ENCODE results near the gene EFNA5.
"Not testable (repeated sequence)": the region's sequence is repeated elsewhere in the genome, so short reads cannot be mapped to it uniquely, and the experiment has no call there.

Gene EFNA5

DNA sequence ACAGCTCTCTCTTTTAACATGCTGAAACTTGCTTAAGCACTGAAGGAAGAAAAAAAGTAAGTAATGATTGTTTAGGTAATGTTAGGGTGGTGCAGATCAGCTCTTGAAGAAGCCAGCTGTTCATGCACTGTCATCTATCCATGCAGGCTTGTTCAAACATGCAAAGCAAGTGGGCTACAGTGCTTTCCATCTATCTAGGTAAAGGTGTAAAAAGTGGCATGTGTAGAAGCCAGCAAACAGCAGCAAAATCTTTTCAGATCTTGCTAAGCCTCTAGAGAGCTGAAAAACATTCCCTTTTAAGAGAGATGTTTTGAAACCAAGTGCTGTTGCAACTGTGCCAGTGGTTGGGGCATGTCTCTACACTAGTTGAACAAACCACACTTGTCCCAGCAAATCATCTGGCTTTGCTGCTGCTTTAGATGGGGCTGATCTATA is 214.4 kb downstream of the EFNA5 start:
- H3K4me1 ChIP-seq (ENCODE audit: insufficient read depth, low read length) = peaks cover 34% of the 10 kb centered on the region
- no peaks in the 10 kb centered on the region for H3K36me3 ChIP-seq (ENCODE audit: insufficient read depth, low read depth, low read length)
- H3K27ac ChIP-seq (ENCODE audit: low read length) = no peak overlapping the region
- no peaks in the 10 kb centered on the region for H3K9me3 ChIP-seq (ENCODE audit: insufficient read depth, low read depth, low read length)
- H3K9ac ChIP-seq (ENCODE audit: low read depth, low read length) = no peak overlapping the region
- no peak overlapping the region for H3K4me3 ChIP-seq (ENCODE audit: low read length)
- no peaks in the 10 kb centered on the region for H3K27me3 ChIP-seq (ENCODE audit: insufficient read depth, low read length)

DNA sequence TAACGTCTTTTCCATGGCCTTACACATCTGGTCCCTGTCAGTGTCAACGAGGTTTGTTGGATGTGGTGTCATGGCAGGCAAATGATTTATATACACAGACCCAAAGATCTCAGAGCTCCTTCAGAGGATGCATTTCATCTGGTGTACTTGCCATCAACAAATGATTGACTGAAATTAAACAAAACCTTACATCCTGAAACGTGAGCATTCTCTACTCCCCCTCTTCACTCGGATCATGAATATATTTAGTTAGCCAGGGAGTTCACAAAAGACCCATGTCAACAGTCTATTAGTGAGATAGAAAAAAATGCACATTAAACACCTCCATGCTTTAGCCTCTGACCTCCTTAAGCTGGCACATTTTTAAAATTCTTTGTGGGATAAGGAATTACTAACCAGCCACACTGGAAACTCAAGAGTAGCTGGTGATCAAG is 215.6 kb downstream of the EFNA5 start:
- H3K9ac ChIP-seq (ENCODE audit: low read depth, low read length) = no peak overlapping the region
- H3K27me3 ChIP-seq (ENCODE audit: insufficient read depth, low read length) = no peaks in the 10 kb centered on the region
- H3K4me1 ChIP-seq (ENCODE audit: insufficient read depth, low read length) = peaks cover 28% of the 10 kb centered on the region
- H3K36me3 ChIP-seq (ENCODE audit: insufficient read depth, low read depth, low read length) = no peaks in the 10 kb centered on the region
- no peak overlapping the region for H3K27ac ChIP-seq (ENCODE audit: low read length)
- no peaks in the 10 kb centered on the region for H3K9me3 ChIP-seq (ENCODE audit: insufficient read depth, low read depth, low read length)
- H3K4me3 ChIP-seq (ENCODE audit: low read length) = no peak overlapping the region

DNA sequence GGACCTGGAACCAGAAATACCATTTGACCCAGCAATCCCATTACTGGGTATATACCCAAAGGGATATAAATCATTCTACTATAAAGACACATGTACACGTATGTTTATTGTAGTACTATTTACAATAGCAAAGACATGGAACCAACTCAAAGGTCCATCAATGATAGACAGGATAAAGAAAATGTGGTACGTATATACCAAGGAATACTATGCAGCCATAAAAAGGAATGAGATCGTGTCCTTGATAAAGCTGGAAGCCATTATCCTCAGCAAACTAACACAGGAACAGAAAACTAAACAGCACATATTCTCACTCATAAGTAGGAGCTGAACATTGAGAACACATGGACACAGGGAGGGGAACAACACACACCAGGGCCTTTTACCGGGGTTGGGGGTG is 218.9 kb downstream of the EFNA5 start:
- not testable (repeated sequence) for H3K4me3 ChIP-seq (ENCODE audit: low read length); H3K9me3 ChIP-seq (ENCODE audit: insufficient read depth, low read depth, low read length); H3K9ac ChIP-seq (ENCODE audit: low read depth, low read length); H3K27me3 ChIP-seq (ENCODE audit: insufficient read depth, low read length); H3K27ac ChIP-seq (ENCODE audit: low read length); H3K36me3 ChIP-seq (ENCODE audit: insufficient read depth, low read depth, low read length)
- H3K4me1 ChIP-seq (ENCODE audit: insufficient read depth, low read length) = peaks cover 21% of the 10 kb centered on the region

DNA sequence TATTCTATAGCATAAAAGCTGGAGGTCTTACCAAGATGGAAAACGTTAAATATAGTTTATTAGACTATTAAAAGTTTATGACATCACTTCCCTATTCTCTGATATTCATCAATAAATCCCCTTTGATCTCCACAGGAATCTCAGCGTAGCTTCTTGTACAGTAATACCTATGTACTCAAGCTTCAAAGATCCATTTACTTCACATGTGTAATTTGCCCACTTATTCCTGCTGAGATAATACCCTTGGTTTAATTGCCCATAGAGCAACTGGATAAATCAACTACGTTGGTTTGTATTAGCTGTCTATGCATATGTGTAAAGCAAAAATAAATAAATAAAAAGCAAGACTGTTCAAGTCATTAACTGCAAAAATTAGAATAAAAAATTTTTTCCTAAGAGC is 219.7 kb downstream of the EFNA5 start:
- H3K4me1 ChIP-seq (ENCODE audit: insufficient read depth, low read length) = peaks cover 17% of the 10 kb centered on the region
- no peaks in the 10 kb centered on the region for H3K9me3 ChIP-seq (ENCODE audit: insufficient read depth, low read depth, low read length)
- H3K36me3 ChIP-seq (ENCODE audit: insufficient read depth, low read depth, low read length) = no peaks in the 10 kb centered on the region
- H3K27ac ChIP-seq (ENCODE audit: low read length) = no peak overlapping the region
- H3K9ac ChIP-seq (ENCODE audit: low read depth, low read length) = no peak overlapping the region
- H3K27me3 ChIP-seq (ENCODE audit: insufficient read depth, low read length) = no peaks in the 10 kb centered on the region
- H3K4me3 ChIP-seq (ENCODE audit: low read length) = no peak overlapping the region

DNA sequence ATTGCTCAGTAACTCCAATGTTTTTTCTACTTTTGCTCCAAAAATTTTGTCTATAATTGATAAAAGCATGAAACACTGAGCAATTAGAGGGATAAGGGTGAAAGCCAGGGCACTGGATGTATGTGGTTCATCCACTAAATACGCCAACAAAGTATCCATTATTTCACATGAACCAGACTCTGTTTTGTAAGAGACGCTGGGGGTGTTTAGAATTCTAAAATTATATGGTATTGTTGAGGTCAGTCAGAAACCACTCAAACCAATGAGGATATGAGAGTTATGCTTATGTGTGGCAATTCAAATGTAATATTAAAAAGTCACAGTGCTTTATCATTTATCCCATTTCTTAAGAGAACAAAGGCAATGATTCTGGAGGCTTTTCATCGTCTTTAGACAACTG is 220.2 kb downstream of the EFNA5 start:
- Histone ChIP-seq H3K27ac (ENCODE audit: low read length) (no peak overlapping the region), H3K9ac (ENCODE audit: low read depth, low read length) (no peak overlapping the region), H3K27me3 (ENCODE audit: insufficient read depth, low read length) (no peaks in the 10 kb centered on the region), H3K4me1 (ENCODE audit: insufficient read depth, low read length) (peaks cover 13% of the 10 kb centered on the region), H3K36me3 (ENCODE audit: insufficient read depth, low read depth, low read length) (no peaks in the 10 kb centered on the region), H3K9me3 (ENCODE audit: insufficient read depth, low read depth, low read length) (no peaks in the 10 kb centered on the region), H3K4me3 (ENCODE audit: low read length) (no peak overlapping the region)

DNA sequence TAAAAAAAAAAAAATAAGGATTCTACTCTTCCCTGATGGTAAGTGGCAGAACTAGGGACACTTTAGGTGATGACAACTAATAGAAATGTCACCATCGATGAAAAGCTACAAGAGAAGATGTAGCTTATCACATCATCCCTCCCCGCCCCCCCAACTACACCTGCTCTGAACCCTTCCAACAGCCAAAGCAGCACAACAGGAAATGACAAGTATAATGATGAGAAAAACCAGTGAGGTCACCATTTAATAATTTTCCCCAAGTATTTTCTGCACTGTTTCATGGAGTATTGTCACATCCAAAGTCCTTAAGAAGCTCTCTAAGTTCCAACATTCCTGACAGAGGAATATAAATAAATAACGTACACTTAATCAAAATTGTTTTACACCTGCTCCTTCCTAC is 221.4 kb downstream of the EFNA5 start:
- H3K36me3 ChIP-seq (ENCODE audit: insufficient read depth, low read depth, low read length) = no peaks in the 10 kb centered on the region
- H3K4me1 ChIP-seq (ENCODE audit: insufficient read depth, low read length) = peaks cover 9% of the 10 kb centered on the region; the same call in 1 of the 2 replicates
- H3K9me3 ChIP-seq (ENCODE audit: insufficient read depth, low read depth, low read length) = no peaks in the 10 kb centered on the region
- no peak overlapping the region for H3K4me3 ChIP-seq (ENCODE audit: low read length)
- no peak overlapping the region for H3K9ac ChIP-seq (ENCODE audit: low read depth, low read length)
- no peak overlapping the region for H3K27ac ChIP-seq (ENCODE audit: low read length)
- no peaks in the 10 kb centered on the region for H3K27me3 ChIP-seq (ENCODE audit: insufficient read depth, low read length)

DNA sequence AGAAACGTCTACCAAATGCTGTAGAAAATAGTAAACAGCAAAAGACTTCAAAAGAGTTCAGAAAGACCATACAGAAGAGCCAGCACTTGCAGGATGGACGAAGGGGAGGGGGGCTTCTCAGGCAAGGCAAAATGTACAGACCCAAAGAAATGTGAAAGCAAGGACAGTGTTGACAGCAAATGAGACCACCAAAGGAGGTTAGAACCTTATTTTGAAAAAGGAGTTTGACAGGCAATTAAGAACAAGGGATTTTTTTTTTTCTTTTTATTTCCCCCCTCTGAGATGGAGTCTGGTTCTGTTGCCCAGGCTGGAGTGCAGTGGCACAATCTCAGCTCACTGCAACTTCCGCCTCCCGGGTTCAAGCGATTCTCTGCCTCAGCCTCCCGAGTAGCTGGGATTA is 223.2 kb downstream of the EFNA5 start:
- no peak overlapping the region for H3K4me3 ChIP-seq (ENCODE audit: low read length)
- H3K27ac ChIP-seq (ENCODE audit: low read length) = no peak overlapping the region
- H3K9ac ChIP-seq (ENCODE audit: low read depth, low read length) = no peak overlapping the region
- H3K36me3 ChIP-seq (ENCODE audit: insufficient read depth, low read depth, low read length) = no peaks in the 10 kb centered on the region
- H3K4me1 ChIP-seq (ENCODE audit: insufficient read depth, low read length) = peaks cover 13% of the 10 kb centered on the region; the same call in 1 of the 2 replicates
- H3K9me3 ChIP-seq (ENCODE audit: insufficient read depth, low read depth, low read length) = no peaks in the 10 kb centered on the region
- H3K27me3 ChIP-seq (ENCODE audit: insufficient read depth, low read length) = no peaks in the 10 kb centered on the region

DNA sequence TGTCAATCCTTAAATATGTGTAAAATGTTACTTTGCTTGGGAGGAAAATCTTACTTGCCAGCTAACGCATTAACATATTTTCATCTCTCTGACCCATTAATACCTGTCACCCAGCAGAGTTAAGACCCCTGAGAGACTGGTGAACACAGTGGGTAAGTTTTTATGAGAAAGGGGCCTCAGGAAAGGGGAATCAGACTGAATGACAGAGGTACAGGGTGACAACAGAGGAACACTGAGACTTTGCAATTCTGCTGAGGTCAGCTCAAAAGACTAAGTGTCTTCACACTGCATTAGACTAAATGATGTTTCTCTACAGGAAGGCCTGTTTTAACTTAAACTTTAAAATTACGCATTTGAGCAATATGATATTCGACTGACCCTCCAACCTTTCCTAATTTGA is 223.8 kb downstream of the EFNA5 start:
- no peaks in the 10 kb centered on the region for H3K36me3 ChIP-seq (ENCODE audit: insufficient read depth, low read depth, low read length)
- peaks cover 13% of the 10 kb centered on the region; the same call in 1 of the 2 replicates for H3K4me1 ChIP-seq (ENCODE audit: insufficient read depth, low read length)
- no peak overlapping the region for H3K27ac ChIP-seq (ENCODE audit: low read length)
- H3K9me3 ChIP-seq (ENCODE audit: insufficient read depth, low read depth, low read length) = no peaks in the 10 kb centered on the region
- no peak overlapping the region for H3K9ac ChIP-seq (ENCODE audit: low read depth, low read length)
- no peaks in the 10 kb centered on the region for H3K27me3 ChIP-seq (ENCODE audit: insufficient read depth, low read length)
- no peak overlapping the region for H3K4me3 ChIP-seq (ENCODE audit: low read length)

DNA sequence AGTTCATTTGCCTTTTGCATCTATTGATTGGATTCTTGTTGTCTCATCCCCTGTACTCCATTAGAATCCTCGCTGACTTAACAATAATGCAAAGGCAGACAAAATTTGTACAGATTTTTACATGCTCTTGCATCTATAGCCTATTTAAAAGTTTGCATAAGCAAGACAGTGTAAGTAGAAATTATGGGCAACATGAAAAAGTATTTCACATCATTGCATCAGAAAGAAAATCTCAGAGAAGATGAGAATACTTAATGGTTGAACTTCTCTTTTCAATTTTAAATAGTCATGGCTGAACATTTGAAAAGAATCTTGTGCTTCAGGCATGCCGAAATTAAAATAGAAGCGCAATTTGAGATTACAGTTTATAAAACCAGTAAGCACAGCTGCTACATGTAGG is 226.4 kb downstream of the EFNA5 start:
- H3K4me3 ChIP-seq (ENCODE audit: low read length) = no peak overlapping the region
- H3K4me1 ChIP-seq (ENCODE audit: insufficient read depth, low read length) = peaks cover 8% of the 10 kb centered on the region; the same call in 1 of the 2 replicates
- no peaks in the 10 kb centered on the region for H3K36me3 ChIP-seq (ENCODE audit: insufficient read depth, low read depth, low read length)
- 0 out of 2 replicates have a peak, but pooled peaks cover under 1% of the 10 kb centered on the region for H3K9me3 ChIP-seq (ENCODE audit: insufficient read depth, low read depth, low read length)
- H3K9ac ChIP-seq (ENCODE audit: low read depth, low read length) = no peak overlapping the region
- H3K27ac ChIP-seq (ENCODE audit: low read length) = no peak overlapping the region
- no peaks in the 10 kb centered on the region for H3K27me3 ChIP-seq (ENCODE audit: insufficient read depth, low read length)

DNA sequence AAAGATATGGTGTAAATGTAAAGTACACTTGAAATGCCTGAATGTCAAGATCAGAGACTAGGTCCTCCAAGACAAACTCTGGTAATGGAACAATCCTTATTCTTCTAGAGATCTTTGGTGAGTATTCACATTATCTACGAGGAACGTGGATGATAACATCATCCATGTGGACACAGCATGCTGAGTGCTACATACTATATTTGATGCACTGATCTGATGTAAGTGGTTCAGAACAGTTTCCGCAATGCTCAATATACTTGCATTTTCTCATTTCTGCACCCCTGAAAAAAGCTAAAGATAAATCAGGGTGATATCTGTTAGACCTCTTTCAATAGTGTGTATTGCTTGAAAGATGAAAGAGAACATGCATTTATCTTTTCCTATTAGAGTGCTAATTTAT is 226.8 kb downstream of the EFNA5 start:
- H3K4me3 ChIP-seq (ENCODE audit: low read length) = no peak overlapping the region
- no peak overlapping the region for H3K27ac ChIP-seq (ENCODE audit: low read length)
- no peaks in the 10 kb centered on the region for H3K27me3 ChIP-seq (ENCODE audit: insufficient read depth, low read length)
- peaks cover 8% of the 10 kb centered on the region; the same call in 1 of the 2 replicates for H3K4me1 ChIP-seq (ENCODE audit: insufficient read depth, low read length)
- 0 out of 2 replicates have a peak, but pooled peaks cover 3% of the 10 kb centered on the region for H3K9me3 ChIP-seq (ENCODE audit: insufficient read depth, low read depth, low read length)
- H3K9ac ChIP-seq (ENCODE audit: low read depth, low read length) = no peak overlapping the region
- no peaks in the 10 kb centered on the region for H3K36me3 ChIP-seq (ENCODE audit: insufficient read depth, low read depth, low read length)

DNA sequence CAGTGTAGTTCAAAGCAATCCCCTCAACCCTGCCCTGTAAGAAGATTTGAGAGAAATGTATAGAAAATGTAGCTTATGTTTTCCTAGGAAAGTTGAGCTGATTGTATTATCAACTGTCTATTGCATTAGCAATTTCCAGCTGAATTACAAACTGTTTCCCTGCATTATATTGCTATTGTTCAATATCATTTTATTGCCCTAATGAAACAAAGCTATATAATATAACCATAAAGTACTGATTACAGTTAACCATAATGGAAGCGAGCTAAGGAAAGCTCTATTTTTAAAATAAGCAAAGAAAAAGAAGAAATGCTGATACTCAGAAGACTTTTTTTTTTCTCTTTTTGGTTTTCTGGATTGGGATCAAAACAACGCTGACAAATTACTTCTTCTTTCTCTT is 228.3 kb downstream of the EFNA5 start:
- Histone ChIP-seq H3K4me3 (ENCODE audit: low read length) (no peak overlapping the region), H3K9ac (ENCODE audit: low read depth, low read length) (no peak overlapping the region), H3K36me3 (ENCODE audit: insufficient read depth, low read depth, low read length) (no peaks in the 10 kb centered on the region), H3K27ac (ENCODE audit: low read length) (no peak overlapping the region), H3K27me3 (ENCODE audit: insufficient read depth, low read length) (no peaks in the 10 kb centered on the region), H3K4me1 (ENCODE audit: insufficient read depth, low read length) (peaks cover 8% of the 10 kb centered on the region; the same call in 1 of the 2 replicates), H3K9me3 (ENCODE audit: insufficient read depth, low read depth, low read length) (0 out of 2 replicates have a peak, but pooled peaks cover 3% of the 10 kb centered on the region)

DNA sequence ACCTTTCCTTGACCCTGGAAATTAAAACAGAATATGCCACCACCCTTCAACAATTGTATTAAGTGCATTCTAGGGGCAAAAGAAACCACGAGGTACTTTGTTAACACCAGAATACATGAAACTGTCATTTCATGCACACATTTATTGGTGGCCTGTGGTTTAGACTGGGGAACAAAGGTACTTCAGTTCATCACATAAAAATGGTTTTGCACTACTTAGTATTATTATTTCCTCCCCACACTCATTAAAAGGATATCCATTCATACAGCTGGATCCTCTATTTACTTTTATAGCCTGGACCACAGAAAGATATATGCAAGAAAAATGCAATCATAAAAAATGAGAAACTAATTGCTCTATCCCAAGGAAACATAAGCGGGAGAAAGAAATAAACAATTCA is 230.9 kb downstream of the EFNA5 start:
- Histone ChIP-seq H3K4me1 (ENCODE audit: insufficient read depth, low read length) (peaks cover 8% of the 10 kb centered on the region; the same call in 1 of the 2 replicates), H3K27me3 (ENCODE audit: insufficient read depth, low read length) (no peaks in the 10 kb centered on the region), H3K9me3 (ENCODE audit: insufficient read depth, low read depth, low read length) (0 out of 2 replicates have a peak, but pooled peaks cover 3% of the 10 kb centered on the region), H3K27ac (ENCODE audit: low read length) (no peak overlapping the region), H3K4me3 (ENCODE audit: low read length) (no peak overlapping the region), H3K36me3 (ENCODE audit: insufficient read depth, low read depth, low read length) (no peaks in the 10 kb centered on the region), H3K9ac (ENCODE audit: low read depth, low read length) (no peak overlapping the region)

Data from iPS-20b (cell line).